Subcutaneous abdominal adipose tissue (tissue), 5 donors: ENCODE results near the gene GHRH.

Experiments
- H3K27ac ChIP-seq: one replicate; pipeline ENCODE4 v1.7.0; 2013; ENCODE audit warnings: low read depth, mild to moderate bottlenecking, inconsistent platforms, low read length, moderate library complexity
- H3K27me3 ChIP-seq, 5 donors: one replicate each; pipeline ENCODE4 v1.7.0; 2013; ENCODE audit warnings: low read length in 5 of 5, inconsistent platforms in 1 of 5; ENCODE audit not compliant: control insufficient read depth in 5 of 5, insufficient read depth in 4 of 5
- H3K36me3 ChIP-seq, 5 donors: one replicate each; pipeline ENCODE4 v1.7.0; 2013; ENCODE audit warnings: low read length in 5 of 5; ENCODE audit not compliant: control insufficient read depth in 5 of 5, insufficient read depth in 5 of 5
- H3K4me1 ChIP-seq, 5 donors: one replicate each; pipeline ENCODE4 v1.7.0; 2013; ENCODE audit warnings: low read length in 5 of 5, mild to moderate bottlenecking in 3 of 5, moderate library complexity in 1 of 5; ENCODE audit not compliant: control insufficient read depth in 5 of 5, insufficient read depth in 5 of 5
- H3K4me3 ChIP-seq, 5 donors: one replicate each; pipeline ENCODE4 v1.7.0; 2013; ENCODE audit warnings: low read length in 5 of 5, low read depth in 1 of 5
- H3K9ac ChIP-seq, 5 donors: one replicate each; pipeline ENCODE4 v1.7.0; 2013; ENCODE audit warnings: low read length in 5 of 5, mild to moderate bottlenecking in 4 of 5, moderate library complexity in 3 of 5
- H3K9me3 ChIP-seq, 5 donors: one replicate each; pipeline ENCODE4 v1.7.0; 2013; ENCODE audit warnings: low read length in 5 of 5; ENCODE audit not compliant: control insufficient read depth in 5 of 5
- donor health status: healthy.
- donor health status: healthy.
- donor health status: healthy.
- donor health status: healthy.
- donor health status: healthy.

The GHRH gene

DNA sequence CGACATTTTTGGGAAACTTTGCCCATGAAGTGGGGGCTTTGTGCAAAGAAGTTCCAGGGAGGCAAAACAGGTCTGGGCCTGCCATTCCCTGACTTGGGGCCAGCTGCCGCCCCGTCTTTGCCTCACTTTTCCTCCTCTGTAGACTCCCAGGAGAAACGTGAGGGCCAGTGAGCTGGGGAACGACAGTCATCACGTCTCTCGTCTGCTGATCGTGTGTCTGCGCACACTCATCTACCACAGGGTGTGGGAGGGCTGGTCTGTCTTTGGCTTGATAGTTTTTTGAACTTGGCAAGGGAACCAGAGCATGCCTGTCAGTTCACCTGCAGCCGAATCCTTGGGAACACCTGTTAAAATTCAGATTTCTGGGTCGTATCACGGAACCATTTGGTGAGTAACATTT, 8.5 kb downstream of the GHRH start:
- Histone ChIP-seq H3K9me3 (peaks cover 0 to 8% (median 5%) of the 10 kb centered on the region in 5 donors), H3K36me3 (no peaks in the 10 kb centered on the region), H3K27me3 (peaks cover 0 to 16% (median 12%) of the 10 kb centered on the region in 5 donors), H3K9ac (no peak overlapping the region), H3K4me1 (no peaks in the 10 kb centered on the region), H3K4me3 (no peak overlapping the region), H3K27ac (no peak overlapping the region)

DNA sequence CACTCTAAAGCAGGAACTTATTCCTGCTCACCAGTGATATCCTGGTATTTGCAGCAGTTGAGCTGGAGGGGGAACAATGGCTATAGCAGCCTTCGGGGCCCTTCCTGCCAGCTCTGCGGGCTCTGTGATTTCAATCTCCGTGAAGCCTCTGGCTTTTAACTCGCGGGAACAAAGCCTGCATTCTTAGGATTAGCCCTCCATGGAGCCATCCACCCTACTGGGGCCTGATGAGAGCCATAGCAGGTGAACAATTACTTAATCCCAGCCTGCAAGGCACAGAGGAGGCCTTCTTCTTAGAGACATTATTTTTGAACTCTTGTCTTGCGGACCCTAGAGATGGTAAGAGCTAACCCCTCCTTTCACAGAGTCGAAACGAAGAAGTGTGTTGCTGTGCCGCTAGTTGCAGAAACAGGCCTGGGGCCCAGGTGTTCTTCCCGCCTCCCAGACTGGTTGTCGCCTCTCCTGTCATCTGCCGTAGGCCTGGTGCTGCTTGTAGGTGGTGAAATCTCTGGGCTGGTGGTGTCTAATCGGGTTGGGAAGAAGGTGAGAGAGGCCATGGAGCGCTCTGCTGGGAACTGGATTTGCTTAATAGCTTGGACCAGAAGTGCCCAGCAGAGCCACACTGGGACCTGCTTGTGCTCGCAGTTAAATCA, 9.7 kb downstream of the GHRH start:
- H3K36me3 ChIP-seq = no peaks in the 10 kb centered on the region
- no peak overlapping the region for H3K27ac ChIP-seq
- no peaks in the 10 kb centered on the region for H3K4me1 ChIP-seq
- H3K9ac ChIP-seq = no peak overlapping the region
- no peak overlapping the region for H3K4me3 ChIP-seq
- H3K27me3 ChIP-seq = peaks cover 0 to 11% (median 8%) of the 10 kb centered on the region in 5 donors
- peaks cover 0 to 8% (median 5%) of the 10 kb centered on the region in 5 donors for H3K9me3 ChIP-seq

DNA sequence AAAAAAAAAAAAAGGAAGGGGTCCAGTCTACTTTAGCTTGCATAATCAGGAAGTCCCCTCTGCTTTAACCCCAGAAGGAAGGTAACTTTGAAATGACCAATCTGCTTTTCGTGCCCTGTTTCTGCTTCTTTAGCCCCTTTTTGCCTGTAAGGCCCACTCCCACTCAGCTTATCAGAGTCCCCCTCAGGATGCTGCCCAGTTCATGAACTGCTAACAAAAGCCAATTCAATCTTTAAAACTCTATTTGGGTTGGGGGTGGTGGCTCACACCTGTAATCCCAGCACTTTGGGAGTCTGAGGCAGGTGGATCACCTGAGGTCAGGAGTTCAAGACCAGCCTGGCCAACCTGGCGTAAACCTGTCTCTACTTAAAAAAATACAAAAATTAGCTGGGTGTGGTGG, 12.3 kb downstream of the GHRH start:
- H3K36me3 ChIP-seq = peaks cover 0 to 2% (median 0%) of the 10 kb centered on the region in 5 donors
- no peak overlapping the region for H3K27ac ChIP-seq
- no peak overlapping the region for H3K9ac ChIP-seq
- no peaks in the 10 kb centered on the region for H3K4me1 ChIP-seq
- no peak overlapping the region for H3K4me3 ChIP-seq
- H3K27me3 ChIP-seq = peaks cover 0 to 4% (median 3%) of the 10 kb centered on the region in 5 donors
- H3K9me3 ChIP-seq = peaks cover 0 to 4% (median 2%) of the 10 kb centered on the region in 5 donors

DNA sequence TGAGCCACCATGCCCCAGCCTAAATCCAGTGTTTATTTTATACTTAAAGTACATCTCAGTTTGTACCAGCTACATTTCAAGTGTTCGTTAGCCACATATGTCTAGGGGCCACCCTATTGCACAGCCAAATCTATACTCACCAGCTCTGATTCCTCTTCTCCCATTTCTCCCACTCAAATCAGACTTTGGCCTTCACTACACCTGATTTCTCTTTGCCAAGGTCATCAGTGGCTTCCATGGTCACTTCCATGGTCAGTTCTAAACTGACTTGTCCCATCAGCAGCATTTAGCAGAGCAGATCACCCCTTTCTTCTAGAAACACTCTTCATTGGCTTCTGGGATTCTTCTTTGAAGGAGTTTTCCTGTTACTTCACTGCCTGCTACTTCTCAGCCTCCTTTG, 14.1 kb downstream of the GHRH start:
- Histone ChIP-seq H3K36me3 (peaks cover 0 to 15% (median 9%) of the 10 kb centered on the region in 5 donors), H3K9me3 (no peaks in the 10 kb centered on the region), H3K4me3 (no peak overlapping the region)

DNA sequence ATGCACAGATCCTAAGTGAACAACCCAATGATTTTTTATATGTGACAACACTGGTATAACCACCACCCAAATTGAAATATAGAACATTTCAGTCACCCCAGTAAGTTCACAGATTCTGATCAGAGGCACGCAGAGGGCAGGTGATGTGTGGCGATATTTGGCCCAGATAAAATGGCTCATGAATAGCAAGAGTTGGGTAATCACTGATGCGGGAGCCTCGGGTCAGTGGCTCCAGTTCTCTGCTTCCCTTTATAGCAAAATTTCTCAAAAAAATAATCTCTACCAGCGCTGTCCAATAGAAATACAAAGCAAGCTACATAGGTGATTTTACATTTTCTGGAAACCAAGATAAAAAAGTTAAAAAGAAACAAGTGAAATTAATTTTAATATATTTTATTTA, 14.9 kb downstream of the GHRH start:
- Histone ChIP-seq H3K9ac (no peak overlapping the region), H3K9me3 (no peaks in the 10 kb centered on the region), H3K4me3 (no peak overlapping the region), H3K36me3 (peaks cover 0 to 23% (median 17%) of the 10 kb centered on the region in 5 donors), H3K27ac (no peak overlapping the region), H3K4me1 (peaks cover 0 to 12% (median 9%) of the 10 kb centered on the region in 5 donors), H3K27me3 (no peaks in the 10 kb centered on the region)

More for the DNA sequence above, 14.1 kb downstream of the GHRH start:
- Histone ChIP-seq H3K4me1 (peaks cover 0 to 12% (median 9%) of the 10 kb centered on the region in 5 donors), H3K9ac (no peak overlapping the region), H3K27ac (no peak overlapping the region), H3K27me3 (no peaks in the 10 kb centered on the region)

DNA sequence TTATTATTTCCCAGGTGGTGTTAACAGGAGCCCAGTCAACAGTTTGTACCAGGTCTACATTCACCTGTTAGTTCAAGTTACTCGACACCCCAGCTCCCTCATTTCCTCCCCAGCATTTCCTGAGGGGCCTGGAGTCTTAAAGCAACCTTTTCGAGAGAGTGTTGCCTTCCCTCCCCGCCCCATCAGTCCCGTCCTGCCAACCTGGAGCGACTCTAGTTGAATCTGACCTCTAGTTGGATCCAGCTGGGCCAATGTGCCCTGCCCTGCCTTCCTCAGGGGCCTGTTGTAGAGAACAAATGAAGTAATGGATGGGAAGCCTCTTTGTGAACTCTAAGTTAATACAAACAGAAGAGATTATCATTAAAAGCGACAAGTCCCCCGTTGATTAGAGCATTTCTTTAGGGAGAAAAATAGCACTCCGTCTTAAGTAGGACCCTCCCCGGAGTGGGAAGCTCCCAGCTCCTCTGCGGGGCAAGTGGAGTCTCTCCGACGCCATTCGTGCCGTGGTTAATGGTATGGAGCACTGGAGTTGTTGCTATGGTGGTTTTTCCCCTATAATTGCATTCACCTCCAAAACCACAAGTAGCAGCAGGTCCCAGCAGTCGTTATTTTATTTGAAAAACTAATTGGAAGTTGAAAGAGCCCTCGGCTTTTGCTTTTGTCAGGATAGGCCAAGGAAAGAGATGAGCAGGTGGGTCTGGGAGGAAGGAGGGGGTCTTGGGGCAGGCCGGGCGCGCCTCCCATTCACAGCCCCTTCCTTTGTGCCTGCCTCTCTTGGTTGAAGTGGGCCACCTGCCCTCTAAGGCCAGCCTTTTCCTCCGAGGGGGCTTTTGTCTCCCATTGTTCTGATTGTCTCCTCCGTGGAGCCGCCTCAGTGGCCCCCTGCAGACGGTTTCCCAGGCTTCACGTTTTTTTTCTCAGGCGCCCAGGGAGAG, 16.1 kb downstream of the GHRH start:
- Histone ChIP-seq H3K4me1 (peaks cover 0 to 12% (median 9%) of the 10 kb centered on the region in 5 donors), H3K27me3 (no peaks in the 10 kb centered on the region), H3K36me3 (peaks cover 4 to 36% (median 28%) of the 10 kb centered on the region in 5 donors), H3K9ac (no peak overlapping the region), H3K9me3 (no peaks in the 10 kb centered on the region), H3K4me3 (no peak overlapping the region), H3K27ac (no peak overlapping the region)

DNA sequence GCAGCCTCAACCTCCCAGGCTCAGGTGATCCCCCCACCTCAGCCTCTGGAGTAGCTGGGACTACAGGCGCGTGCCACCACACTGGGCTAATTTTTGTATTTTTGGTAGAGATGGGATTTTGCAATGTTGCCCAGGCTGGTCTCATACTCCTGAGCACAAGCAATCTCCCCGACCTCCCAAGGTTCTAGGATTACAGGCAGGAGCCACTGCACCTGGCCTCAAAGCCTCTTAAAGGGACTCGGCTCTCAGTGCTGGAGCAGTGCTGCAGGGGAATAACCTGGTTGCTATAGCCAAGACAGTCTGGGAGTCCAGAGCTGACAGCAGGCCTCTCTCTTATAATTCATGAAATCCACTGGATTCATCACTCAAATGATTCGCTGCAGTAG, 17.0 kb downstream of the GHRH start:
- no peak overlapping the region for H3K4me3 ChIP-seq
- no peak overlapping the region for H3K9ac ChIP-seq
- H3K27me3 ChIP-seq = no peaks in the 10 kb centered on the region
- H3K9me3 ChIP-seq = no peaks in the 10 kb centered on the region
- peaks cover 0 to 12% (median 9%) of the 10 kb centered on the region in 5 donors for H3K4me1 ChIP-seq
- H3K36me3 ChIP-seq = peaks cover 4 to 45% (median 35%) of the 10 kb centered on the region in 5 donors
- H3K27ac ChIP-seq = no peak overlapping the region

DNA sequence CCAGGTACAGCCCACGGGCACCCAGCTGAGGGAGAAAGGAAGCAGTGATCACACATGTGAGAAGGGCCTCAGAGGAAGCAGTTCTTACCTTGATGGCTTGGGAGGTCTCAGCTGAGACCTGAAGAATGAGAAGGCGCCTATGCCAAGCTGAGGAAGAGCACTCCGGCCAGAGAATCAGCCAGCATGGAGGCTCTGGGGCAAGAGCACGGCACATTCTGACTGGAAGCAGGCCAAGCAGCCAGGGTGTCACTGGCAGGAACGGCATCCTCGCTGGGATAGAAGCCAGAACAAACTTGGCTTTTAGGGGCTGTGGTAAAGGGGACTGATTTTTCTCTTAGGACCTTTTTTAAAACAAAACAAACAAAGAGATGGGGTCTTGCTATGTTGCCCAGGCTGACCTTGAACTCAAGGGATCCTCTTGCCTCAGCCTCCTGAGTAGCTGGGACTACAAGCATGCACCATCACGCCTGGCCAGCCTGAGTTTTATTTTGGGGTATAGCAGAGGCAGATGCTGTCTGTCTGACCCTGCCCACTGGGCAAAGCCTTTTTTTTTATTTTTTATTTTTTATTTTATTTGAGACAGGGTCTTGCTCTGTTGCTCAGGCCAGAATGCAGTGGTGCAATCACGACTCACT, 17.6 kb downstream of the GHRH start:
- H3K9ac ChIP-seq = peak overlapping the region in 1 of 5 donors; percentile 1
- no peaks in the 10 kb centered on the region for H3K27me3 ChIP-seq
- no peak overlapping the region for H3K4me3 ChIP-seq
- peaks cover 7 to 50% (median 40%) of the 10 kb centered on the region in 5 donors for H3K36me3 ChIP-seq
- peaks cover 0 to 12% (median 9%) of the 10 kb centered on the region in 5 donors for H3K4me1 ChIP-seq
- H3K27ac ChIP-seq = no peak overlapping the region
- no peaks in the 10 kb centered on the region for H3K9me3 ChIP-seq

DNA sequence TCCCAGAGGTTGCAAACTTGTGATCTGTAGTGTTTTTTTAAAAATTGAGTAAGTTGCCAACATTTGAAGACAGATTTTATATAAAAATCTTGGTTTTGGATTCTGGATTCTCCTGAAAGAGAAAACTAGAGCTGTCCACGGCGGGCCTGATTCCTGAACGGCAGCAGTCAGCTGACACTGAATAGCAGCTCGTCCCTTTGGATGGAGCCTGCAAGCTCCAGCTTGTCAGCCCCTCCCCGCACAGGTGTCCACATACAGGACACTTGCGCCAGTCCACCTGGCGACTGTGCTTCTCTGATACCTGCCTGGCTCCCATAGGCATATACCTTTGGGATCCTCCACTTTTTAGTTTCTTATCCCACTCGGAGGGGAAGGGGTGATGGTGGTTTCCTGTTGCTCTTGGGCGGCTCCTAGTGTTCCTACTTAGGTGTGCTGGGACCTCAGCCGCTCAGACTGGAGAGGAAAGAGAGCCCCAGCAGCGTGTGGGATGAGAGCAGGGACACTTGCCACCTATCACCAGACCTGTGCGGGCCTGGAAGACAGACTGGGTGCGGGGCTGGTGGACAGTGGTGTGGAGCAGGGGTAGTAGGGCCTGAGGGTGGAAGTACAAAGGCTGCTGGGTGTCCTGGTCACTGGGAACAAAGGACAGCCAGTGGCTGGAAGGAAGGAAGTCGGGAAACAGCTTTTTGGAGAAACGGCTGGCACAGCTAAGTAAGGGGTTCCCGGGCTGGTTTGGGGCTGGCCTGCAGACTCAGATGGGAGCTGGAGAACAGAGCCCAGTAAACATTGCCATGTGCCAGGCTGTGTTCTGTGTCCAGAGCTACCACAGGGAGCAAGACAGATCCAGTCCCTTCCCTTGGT, 18.3 kb downstream of the GHRH start:
- H3K9me3 ChIP-seq = no peaks in the 10 kb centered on the region
- H3K9ac ChIP-seq = peak overlapping the region in 2 of 5 donors; percentile 1 to 21
- H3K27me3 ChIP-seq = no peaks in the 10 kb centered on the region
- H3K4me3 ChIP-seq = no peak overlapping the region
- H3K36me3 ChIP-seq = peaks cover 12 to 57% (median 48%) of the 10 kb centered on the region in 5 donors
- H3K4me1 ChIP-seq = peaks cover 0 to 12% (median 9%) of the 10 kb centered on the region in 5 donors
- H3K27ac ChIP-seq = no peak overlapping the region
